Stimulated activated CD4-positive, alpha-beta T cell treated with anti-CD3 and anti-CD28 coated beads, Interleukin-4, amount 100 ng/mL, for 1 hour (primary cell): Measurements from ENCODE around the gene OGFOD1.

Source experiments
- DNase-seq: peaks from one replicate; pipeline ENCODE4 v3.0.0-alpha.2; 2020

OGFOD1 gene

GRCh38 chr16:56450986-56451752 is at the start of gene OGFOD1, which contains the start of gene NUDT21:
OGFOD1 (plus strand) TSS chr16:56451554; CDS start chr16:56451613, 59 bp downstream.
NUDT21 (minus strand) TSS chr16:56451332; CDS start chr16:56451202, 130 bp downstream.
- DNase-seq = peak; percentile 86

GRCh38 chr16:56405977-56406672 is 45.2 kb upstream of the OGFOD1 start:
- DNase-seq = no peak

GRCh38 chr16:56408379-56409098 is 42.8 kb upstream of the OGFOD1 start:
- DNase-seq = no peak

GRCh38 chr16:56409195-56409594 is 42.2 kb upstream of the OGFOD1 start:
- no peak for DNase-seq

GRCh38 chr16:56411123-56411522 is 40.2 kb upstream of the OGFOD1 start:
- DNase-seq = no peak

- no peak for DNase-seq
These were observed 39.7 kb upstream of the OGFOD1 start for GRCh38 chr16:56411624-56412023.

- DNase-seq = no peak
These were observed 38.0 kb upstream of the OGFOD1 start for GRCh38 chr16:56413381-56413780.

- no peak for DNase-seq
These were observed 37.0 kb upstream of the OGFOD1 start for GRCh38 chr16:56414366-56414765.

- no peak for DNase-seq
These were observed 35.5 kb upstream of the OGFOD1 start for GRCh38 chr16:56415875-56416274.

- no peak for DNase-seq
These were observed 34.2 kb upstream of the OGFOD1 start for GRCh38 chr16:56417138-56417537.

- no peak for DNase-seq
These were observed 31.4 kb upstream of the OGFOD1 start for GRCh38 chr16:56419740-56420548.

GRCh38 chr16:56420613-56421012 is 30.7 kb upstream of the OGFOD1 start:
- no peak for DNase-seq

- DNase-seq = no peak
These were observed 30.0 kb upstream of the OGFOD1 start for GRCh38 chr16:56421313-56421712.

GRCh38 chr16:56421976-56422669 is 29.2 kb upstream of the OGFOD1 start:
- no peak for DNase-seq

GRCh38 chr16:56422896-56423441 is 28.4 kb upstream of the OGFOD1 start:
- DNase-seq = no peak

- no peak for DNase-seq
These were observed 27.6 kb upstream of the OGFOD1 start for GRCh38 chr16:56423584-56424403.

- no peak for DNase-seq
These were observed 27.0 kb upstream of the OGFOD1 start for GRCh38 chr16:56424404-56424764.

- peak; percentile 42 for DNase-seq
These were observed 26.4 kb upstream of the OGFOD1 start for GRCh38 chr16:56424791-56425438.

GRCh38 chr16:56425439-56425832 is 25.9 kb upstream of the OGFOD1 start, which contains the start of gene AMFR:
AMFR (minus strand) TSS chr16:56425545; CDS start chr16:56425327, 218 bp downstream.
- DNase-seq = peak; percentile 69

- no peak for DNase-seq
These were observed 24.8 kb upstream of the OGFOD1 start for GRCh38 chr16:56426585-56426984.
